A549 (cell line): ENCODE results near the gene SSR3. TPM values are rescaled to one million over a fixed set of nuclear protein-coding genes. Genes with fewer than 3 reads are reported as not detected.

Experiments
- ATAC-seq, 2 experiments: fragments of 200-7000 bp in 1 of 2; fragments of >200 bp in 1 of 2; cut with Nextera tagmentation in 1 of 2; cut with Tn5 transposase in 1 of 2; 3 replicates each; pipeline versions ENCODE4 v1.8.0 to v1.9.1; 2018 to 2020; ENCODE audit warnings: mild to moderate bottlenecking in 1 of 2, moderate library complexity in 1 of 2
- CTCF ChIA-PET: fragments of 300-600 bp; sonication (Branson Sonifier 250); formaldehyde crosslinking; extraction: SDS; loops from one replicate; lab custom pipeline; 2021; ENCODE audit warnings: antibody characterized with exemption, inconsistent platforms; lab: Yijun Ruan, JAX
- POLR2A ChIA-PET: fragments of 350-600 bp; formaldehyde crosslinking; extraction: SDS; loops from one replicate; lab custom pipeline; 2021; ENCODE audit warnings: antibody characterized with exemption, inconsistent platforms; lab: Yijun Ruan, JAX
- DNase-seq, 2 experiments: peaks; one replicate each; pipeline versions ENCODE4 v3.0.0 to v3.0.0-alpha.2; 2011 to 2016; ENCODE audit warnings: low read depth in 1 of 2, low spot score in 1 of 2
- FAIRE-seq: peaks from 2 replicates; lab custom pipeline; 2011; peaks lifted over from hg19 to GRCh38; lab: Jason Lieb, UNC
- H3K27ac ChIP-seq, 2 experiments: fragments of >200 bp; sonication (Bioruptor Twin); formaldehyde crosslinking; 3 replicates each; pipeline ENCODE4 v1.5.1; 2016 to 2017
- H3K4me1 ChIP-seq: fragments of >200 bp; sonication (Bioruptor Twin); formaldehyde crosslinking; 3 replicates; pipeline ENCODE4 v1.6.1; 2016
- H3K4me2 ChIP-seq: fragments of >200 bp; sonication (Bioruptor Twin); formaldehyde crosslinking; 3 replicates; pipeline ENCODE4 v1.6.1; 2016
- H3K4me3 ChIP-seq: fragments of >200 bp; sonication (Bioruptor Twin); formaldehyde crosslinking; 3 replicates; pipeline ENCODE4 v1.5.1; 2016
- H3K9me3 ChIP-seq: fragments of >200 bp; sonication (Bioruptor Twin); formaldehyde crosslinking; 3 replicates; pipeline ENCODE4 v1.6.1; 2016
- BHLHE40 ChIP-seq: IDR thresholded peaks from 2 replicates; pipeline ENCODE4 v1.6.1; 2012; ENCODE audit warnings: low read depth, low read length, inconsistent platforms
- CBX2 ChIP-seq: fragments of 200-600 bp; sonication (generic); IDR thresholded peaks from 2 replicates; pipeline ENCODE4 v1.6.1; 2016; ENCODE audit warnings: low read depth, mild to moderate bottlenecking, borderline replicate concordance
- CBX8 ChIP-seq: fragments of 200-600 bp; sonication (generic); IDR thresholded peaks from 2 replicates; pipeline ENCODE4 v1.6.1; 2016
- CEBPB ChIP-seq, 2 experiments: fragments of >200 bp in 1 of 2; sonication (Bioruptor Twin) in 1 of 2; formaldehyde crosslinking in 1 of 2; IDR thresholded peaks; 2 replicates each; pipeline ENCODE4 v1.6.1; 2012 to 2016
- ESRRA ChIP-seq: fragments of 150-350 bp; IDR thresholded peaks from 2 replicates; pipeline ENCODE4 v1.6.1; 2014; ENCODE audit warnings: mild to moderate bottlenecking, low read length, borderline replicate concordance
- FOXS1 ChIP-seq: fragments of 250-450 bp; sonication (Bioruptor Pico); IDR thresholded peaks from 2 replicates; pipeline ENCODE4 v1.5.0; 2020; ENCODE audit warnings: mild to moderate bottlenecking, moderate library complexity
- HDAC2 ChIP-seq: fragments of 200-600 bp; sonication (generic); IDR thresholded peaks from 2 replicates; pipeline ENCODE4 v1.6.1; 2016
- HEYL ChIP-seq: fragments of 250-450 bp; sonication (Bioruptor Pico); IDR thresholded peaks from 2 replicates; pipeline ENCODE4 v1.8.0; 2021; ENCODE audit warnings: mild to moderate bottlenecking, moderate library complexity
- HOXB13 ChIP-seq: fragments of 250-450 bp; sonication (Bioruptor Pico); IDR thresholded peaks from 2 replicates; pipeline ENCODE4 v1.5.0; 2020; ENCODE audit warnings: low read depth, mild to moderate bottlenecking, moderate library complexity
- NFE2L2 ChIP-seq: fragments of 150-350 bp; conservative IDR thresholded peaks from 2 replicates; pipeline ENCODE4 v1.6.1; 2014; ENCODE audit warnings: low read length
- NPAS2 ChIP-seq: fragments of 250-450 bp; sonication (Bioruptor Pico); IDR thresholded peaks from 2 replicates; pipeline ENCODE4 v1.8.0; 2022; ENCODE audit warnings: mild to moderate bottlenecking, moderate library complexity, borderline replicate concordance
- NR3C1 ChIP-seq: fragments of >200 bp; sonication (Bioruptor Twin); formaldehyde crosslinking; IDR thresholded peaks from 3 replicates; pipeline ENCODE4 v1.6.1; 2017
- PHF8 ChIP-seq: fragments of 200-600 bp; sonication (generic); IDR thresholded peaks from 2 replicates; pipeline ENCODE4 v1.6.1; 2016; ENCODE audit warnings: low read depth, mild to moderate bottlenecking, antibody characterized with exemption, moderate library complexity, borderline replicate concordance
- RARB ChIP-seq: fragments of 250-450 bp; sonication (Bioruptor Pico); IDR thresholded peaks from 2 replicates; pipeline ENCODE4 v1.8.0; 2021; ENCODE audit warnings: mild to moderate bottlenecking, moderate library complexity
- RCOR1 ChIP-seq: fragments of 150-350 bp; IDR thresholded peaks from 2 replicates; pipeline ENCODE4 v1.6.1; 2014; ENCODE audit warnings: antibody characterized with exemption, low read length, low read depth
- RFX5 ChIP-seq: fragments of 450-650 bp; IDR thresholded peaks from 2 replicates; pipeline ENCODE4 v1.7.1; 2014; ENCODE audit warnings: antibody characterized with exemption, mild to moderate bottlenecking, moderate library complexity
- RNF2 ChIP-seq: fragments of 200-600 bp; sonication (generic); IDR thresholded peaks from 2 replicates; pipeline ENCODE4 v1.6.1; 2016; ENCODE audit warnings: low read depth, mild to moderate bottlenecking, antibody characterized with exemption, moderate library complexity, borderline replicate concordance
- SMC3 ChIP-seq: fragments of >200 bp; sonication (Bioruptor Twin); formaldehyde crosslinking; IDR thresholded peaks from 3 replicates; pipeline ENCODE4 v1.6.1; 2018; ENCODE audit warnings: inconsistent platforms
- SREBF2 ChIP-seq: fragments of 450-650 bp; IDR thresholded peaks from 2 replicates; pipeline ENCODE4 v1.6.1; 2014; ENCODE audit warnings: mild to moderate bottlenecking, moderate library complexity
- TP53 ChIP-seq: fragments of 250-450 bp; sonication (Bioruptor Pico); IDR thresholded peaks from 2 replicates; pipeline ENCODE4 v1.5.0; 2021; ENCODE audit warnings: mild to moderate bottlenecking, moderate library complexity
- ZC3H11A ChIP-seq: fragments of 450-650 bp; IDR thresholded peaks from 2 replicates; pipeline ENCODE4 v1.6.1; 2014; ENCODE audit warnings: antibody characterized with exemption, mild to moderate bottlenecking
- WGBS: methylation state at CpG from one replicate; pipeline ENCODE4 v1.1.6; 2017; ENCODE audit errors: missing lambda C conversion rate; 5-methylcytosine and 5-hydroxymethylcytosine counted together
- polyA plus RNA-seq, 4 experiments: library from polyadenylated mRNA; depleted of rRNA in 3 of 4; stranded (reverse); fragments of >200 nt; fragmentation: RNase III in 1 of 4; extraction: RNeasy Plus Mini Kit Qiagen cat#74134 plus additional on column Dnase treatment in 1 of 4; gene quantifications; 2 replicates in 3 of 4; 3 replicates in 1 of 4; pipeline ENCODE4 v1.2.3, GENCODE V29; 2011 to 2017
- TF ChIP-seq, protein P1 (sequence below): fragments of >200 bp; sonication (Bioruptor Twin); formaldehyde crosslinking; IDR thresholded peaks from 3 replicates; pipeline ENCODE4 v1.5.1; 2016
- TF ChIP-seq, protein P2 (sequence below): fragments of 250-450 bp; sonication (Bioruptor Pico); IDR thresholded peaks from 2 replicates; pipeline ENCODE4 v1.5.0; 2020; ENCODE audit warnings: low read depth, mild to moderate bottlenecking, moderate library complexity

The SSR3 gene
- polyA plus RNA-seq, 2 of the 4 experiments (the other 2 are of a cell fraction) = 154 to 187 TPM

GRCh38 chr3:156583469-156583868, 28.6 kb upstream of the SSR3 start:
- DNase-seq = no peak
- TF ChIP-seq SREBF2 (no peak), PHF8 (no peak), HEYL (CRISPR knock-in tag) (no peak), ZC3H11A (no peak), RNF2 (no peak), TP53 (no peak), NR3C1 (no peak), BHLHE40 (no peak), SMC3 (no peak), FOXS1 (CRISPR knock-in tag) (no peak), CEBPB (IDR thresholded peaks at IDR 0.05) (no peak), NFE2L2 (no peak), HDAC2 (no peak), ESRRA (no peak), RCOR1 (no peak), NPAS2 (no peak)
- TF ChIP-seq, protein P1, sequence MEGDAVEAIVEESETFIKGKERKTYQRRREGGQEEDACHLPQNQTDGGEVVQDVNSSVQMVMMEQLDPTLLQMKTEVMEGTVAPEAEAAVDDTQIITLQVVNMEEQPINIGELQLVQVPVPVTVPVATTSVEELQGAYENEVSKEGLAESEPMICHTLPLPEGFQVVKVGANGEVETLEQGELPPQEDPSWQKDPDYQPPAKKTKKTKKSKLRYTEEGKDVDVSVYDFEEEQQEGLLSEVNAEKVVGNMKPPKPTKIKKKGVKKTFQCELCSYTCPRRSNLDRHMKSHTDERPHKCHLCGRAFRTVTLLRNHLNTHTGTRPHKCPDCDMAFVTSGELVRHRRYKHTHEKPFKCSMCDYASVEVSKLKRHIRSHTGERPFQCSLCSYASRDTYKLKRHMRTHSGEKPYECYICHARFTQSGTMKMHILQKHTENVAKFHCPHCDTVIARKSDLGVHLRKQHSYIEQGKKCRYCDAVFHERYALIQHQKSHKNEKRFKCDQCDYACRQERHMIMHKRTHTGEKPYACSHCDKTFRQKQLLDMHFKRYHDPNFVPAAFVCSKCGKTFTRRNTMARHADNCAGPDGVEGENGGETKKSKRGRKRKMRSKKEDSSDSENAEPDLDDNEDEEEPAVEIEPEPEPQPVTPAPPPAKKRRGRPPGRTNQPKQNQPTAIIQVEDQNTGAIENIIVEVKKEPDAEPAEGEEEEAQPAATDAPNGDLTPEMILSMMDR = no peak
- TF ChIP-seq, protein P2, sequence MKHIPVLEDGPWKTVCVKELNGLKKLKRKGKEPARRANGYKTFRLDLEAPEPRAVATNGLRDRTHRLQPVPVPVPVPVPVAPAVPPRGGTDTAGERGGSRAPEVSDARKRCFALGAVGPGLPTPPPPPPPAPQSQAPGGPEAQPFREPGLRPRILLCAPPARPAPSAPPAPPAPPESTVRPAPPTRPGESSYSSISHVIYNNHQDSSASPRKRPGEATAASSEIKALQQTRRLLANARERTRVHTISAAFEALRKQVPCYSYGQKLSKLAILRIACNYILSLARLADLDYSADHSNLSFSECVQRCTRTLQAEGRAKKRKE = no peak
- TF ChIP-seq, all 56 proteins: peak for 0
- ChIA-PET POLR2A (no interaction called here), CTCF (no interaction called here)
- no peak overlapping the region for H3K4me3 ChIP-seq
- ATAC-seq (no peak), FAIRE-seq (no peak)
- no peaks in the 10 kb centered on the region for H3K9me3 ChIP-seq
- H3K4me1 ChIP-seq = no peaks in the 10 kb centered on the region
- H3K4me2 ChIP-seq = no peak overlapping the region
- no peak overlapping the region for H3K27ac ChIP-seq

- POLR2A ChIA-PET = no interaction called here
- 60% methylated on average over 4 of the region's 4 CpGs for WGBS
Observed at GRCh38 chr3:156582532-156583183, 27.7 kb upstream of the SSR3 start.

More at GRCh38 chr3:156582532-156583183, 27.7 kb upstream of the SSR3 start:
- CTCF ChIA-PET = no interaction called here
- no peak for ATAC-seq
- Histone ChIP-seq H3K4me2 (no peak overlapping the region), H3K4me1 (no peaks in the 10 kb centered on the region), H3K27ac (no peak overlapping the region), H3K4me3 (no peak overlapping the region), H3K9me3 (no peaks in the 10 kb centered on the region)
- no peak for DNase-seq
- FAIRE-seq = no peak
- no peak for TF ChIP-seq RARB (CRISPR knock-in tag)
- no peak for TF ChIP-seq CBX8
- TF ChIP-seq, protein P1 = no peak
- no peak for TF ChIP-seq ZC3H11A
- TF ChIP-seq CBX2 = no peak
- no peak for TF ChIP-seq RFX5
- no peak for TF ChIP-seq BHLHE40
- TF ChIP-seq PHF8 = no peak
- TF ChIP-seq HOXB13 = no peak
- TF ChIP-seq HEYL (CRISPR knock-in tag) = no peak
